Lower leg skin (tissue), 4 donors: ENCODE measurements around the gene DENND1C. TPM values are rescaled to one million over a fixed set of nuclear protein-coding genes. Genes with fewer than 3 reads are reported as not detected.

Experiments used
- DNase-seq, 2 donors: peaks; one replicate each; pipeline ENCODE4 v3.0.0-alpha.2; 2019; ENCODE audit warnings: low spot score in 2 of 2
- H3K4me3 ChIP-seq: fragments of 200-600 bp; sonication (generic); 2 replicates; pipeline ENCODE4 v1.5.1; 2017; ENCODE audit warnings: mild to moderate bottlenecking, low read depth; ENCODE audit not compliant: poor library complexity, severe bottlenecking
- POLR2A ChIP-seq, 2 donors: fragments of 450-650 bp; IDR thresholded peaks; one replicate each; pipeline ENCODE4 v1.6.1; 2016 to 2017; ENCODE audit warnings: antibody characterized with exemption in 2 of 2, mild to moderate bottlenecking in 1 of 2, moderate library complexity in 1 of 2
- WGBS, 2 donors: methylation state at CpG; one replicate each; pipeline ENCODE4 v1.1.5; 2018; 5-methylcytosine and 5-hydroxymethylcytosine counted together
- intact Hi-C: fragments of 100-400 bp; cut with DNase I; formaldehyde crosslinking; loops from one replicate; pipeline ENCODE4 v1.15.0; 2023; ENCODE audit warnings: low total_unique reads
- total RNA-seq, 4 donors: library from RNA; depleted of rRNA; stranded (reverse); fragments of >200 nt; gene quantifications; one replicate each; pipeline ENCODE4 v1.1.0, GENCODE V29; 2016
- TF ChIP-seq, protein P1 (sequence below), 3 donors: fragments of 450-650 bp; IDR thresholded peaks; one replicate each; pipeline ENCODE4 v1.5.1; 2016; ENCODE audit warnings: antibody characterized with exemption in 3 of 3, mild to moderate bottlenecking in 3 of 3, moderate library complexity in 2 of 3

DENND1C gene
- total RNA-seq, 4 donors from 2014 or later: 0.61 to 1.9 (median 1.2) TPM

DNA sequence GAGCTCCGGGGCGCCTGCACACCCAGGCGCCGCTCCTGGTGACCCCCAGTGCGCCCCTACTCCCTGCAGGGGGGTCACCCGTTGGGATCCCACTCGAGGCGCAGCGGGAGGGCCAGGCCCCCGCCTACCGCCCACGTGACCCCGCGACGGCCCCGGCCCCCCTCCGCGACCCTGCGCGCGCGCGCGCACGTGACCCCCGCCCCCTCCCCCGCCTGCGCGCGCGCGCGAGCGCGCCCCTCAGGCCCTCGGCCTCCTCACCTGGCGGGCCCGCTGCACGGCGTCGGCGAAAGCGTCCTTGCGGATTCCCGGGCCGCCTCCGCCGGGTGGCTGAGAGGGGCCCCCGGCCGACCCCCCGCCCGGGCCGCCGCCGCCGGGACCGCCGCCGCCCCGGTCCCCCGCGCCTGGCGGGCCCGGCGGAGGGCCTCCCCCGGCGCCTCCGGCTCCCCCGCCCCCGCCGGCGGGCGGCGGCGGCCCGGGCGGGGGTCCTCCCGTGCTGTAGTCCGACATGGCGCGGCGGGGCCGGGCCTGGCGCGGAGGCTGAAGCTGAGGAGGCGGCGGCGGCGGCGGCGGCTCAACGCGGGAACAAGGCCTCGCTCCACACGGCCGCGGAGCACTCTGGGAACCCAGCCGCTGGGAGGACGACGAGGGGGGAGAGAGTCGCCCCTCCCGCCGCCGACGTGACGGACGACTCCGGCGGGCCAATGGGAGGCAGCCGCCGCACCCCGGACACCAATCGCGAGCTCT lies 57.2 kb downstream of the DENND1C start, which contains the start of gene KHSRP:
KHSRP (minus strand) TSS at position 617 of the 744 bp plus-strand sequence; CDS start at position 507, 110 bp downstream.
- DNase-seq: no peak
- 0 to 1% methylated on average over 15 to 24 of the region's 114 CpGs for WGBS, 2 donors
- intact Hi-C loops: no loop called here
- H3K4me3 ChIP-seq: peak within 1 kb of the TSS; percentile 75
- TF ChIP-seq, protein P1, sequence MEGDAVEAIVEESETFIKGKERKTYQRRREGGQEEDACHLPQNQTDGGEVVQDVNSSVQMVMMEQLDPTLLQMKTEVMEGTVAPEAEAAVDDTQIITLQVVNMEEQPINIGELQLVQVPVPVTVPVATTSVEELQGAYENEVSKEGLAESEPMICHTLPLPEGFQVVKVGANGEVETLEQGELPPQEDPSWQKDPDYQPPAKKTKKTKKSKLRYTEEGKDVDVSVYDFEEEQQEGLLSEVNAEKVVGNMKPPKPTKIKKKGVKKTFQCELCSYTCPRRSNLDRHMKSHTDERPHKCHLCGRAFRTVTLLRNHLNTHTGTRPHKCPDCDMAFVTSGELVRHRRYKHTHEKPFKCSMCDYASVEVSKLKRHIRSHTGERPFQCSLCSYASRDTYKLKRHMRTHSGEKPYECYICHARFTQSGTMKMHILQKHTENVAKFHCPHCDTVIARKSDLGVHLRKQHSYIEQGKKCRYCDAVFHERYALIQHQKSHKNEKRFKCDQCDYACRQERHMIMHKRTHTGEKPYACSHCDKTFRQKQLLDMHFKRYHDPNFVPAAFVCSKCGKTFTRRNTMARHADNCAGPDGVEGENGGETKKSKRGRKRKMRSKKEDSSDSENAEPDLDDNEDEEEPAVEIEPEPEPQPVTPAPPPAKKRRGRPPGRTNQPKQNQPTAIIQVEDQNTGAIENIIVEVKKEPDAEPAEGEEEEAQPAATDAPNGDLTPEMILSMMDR (IDR thresholded peaks at IDR 0.05): no peak
- TF ChIP-seq POLR2A (IDR thresholded peaks at IDR 0.05): peak in 1 of 2 donors; percentile 77

DNA sequence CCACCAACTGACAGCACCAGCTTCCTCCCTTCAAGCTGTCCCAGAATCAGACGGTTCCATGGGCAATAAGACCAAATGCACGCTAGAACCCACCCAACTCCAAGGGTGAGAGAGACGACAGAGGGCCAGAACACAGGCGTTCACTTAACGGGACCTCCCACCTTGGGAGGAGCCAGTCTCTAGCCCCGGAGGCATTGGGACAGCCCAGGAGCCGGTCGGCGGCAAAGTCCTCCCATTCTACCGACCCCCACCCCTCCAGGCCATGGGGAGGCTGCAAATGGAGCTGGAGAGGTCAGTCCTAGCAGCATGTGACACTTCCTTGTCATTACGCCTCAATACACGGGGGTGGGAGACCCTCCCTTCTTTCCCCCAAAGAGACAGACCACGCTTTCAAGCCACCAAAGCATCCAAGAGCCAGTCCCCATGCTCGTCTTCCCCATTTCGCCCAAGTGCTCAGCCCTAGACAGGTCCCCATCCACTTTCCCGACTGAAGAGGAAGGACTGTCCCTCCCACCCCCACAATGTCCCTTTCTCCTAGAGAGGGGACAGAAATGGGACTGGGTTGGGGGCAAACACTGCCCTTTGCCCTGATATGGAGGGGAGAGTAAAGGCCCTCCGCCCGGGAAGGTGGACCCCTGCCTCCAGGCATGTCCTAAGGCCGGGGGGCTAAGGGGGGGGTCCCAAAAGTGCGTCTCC lies 57.9 kb downstream of the DENND1C start:
- intact Hi-C loops: no loop called here
- WGBS, 2 donors: 0 to 1% methylated on average over 17 to 20 of the region's 20 CpGs
- TF ChIP-seq, protein P1 (IDR thresholded peaks at IDR 0.05): no peak
- no peak for TF ChIP-seq POLR2A (IDR thresholded peaks at IDR 0.05)
- peak; percentile 34 to 86 for DNase-seq
- peak overlapping the region; percentile 75 for H3K4me3 ChIP-seq

DNA sequence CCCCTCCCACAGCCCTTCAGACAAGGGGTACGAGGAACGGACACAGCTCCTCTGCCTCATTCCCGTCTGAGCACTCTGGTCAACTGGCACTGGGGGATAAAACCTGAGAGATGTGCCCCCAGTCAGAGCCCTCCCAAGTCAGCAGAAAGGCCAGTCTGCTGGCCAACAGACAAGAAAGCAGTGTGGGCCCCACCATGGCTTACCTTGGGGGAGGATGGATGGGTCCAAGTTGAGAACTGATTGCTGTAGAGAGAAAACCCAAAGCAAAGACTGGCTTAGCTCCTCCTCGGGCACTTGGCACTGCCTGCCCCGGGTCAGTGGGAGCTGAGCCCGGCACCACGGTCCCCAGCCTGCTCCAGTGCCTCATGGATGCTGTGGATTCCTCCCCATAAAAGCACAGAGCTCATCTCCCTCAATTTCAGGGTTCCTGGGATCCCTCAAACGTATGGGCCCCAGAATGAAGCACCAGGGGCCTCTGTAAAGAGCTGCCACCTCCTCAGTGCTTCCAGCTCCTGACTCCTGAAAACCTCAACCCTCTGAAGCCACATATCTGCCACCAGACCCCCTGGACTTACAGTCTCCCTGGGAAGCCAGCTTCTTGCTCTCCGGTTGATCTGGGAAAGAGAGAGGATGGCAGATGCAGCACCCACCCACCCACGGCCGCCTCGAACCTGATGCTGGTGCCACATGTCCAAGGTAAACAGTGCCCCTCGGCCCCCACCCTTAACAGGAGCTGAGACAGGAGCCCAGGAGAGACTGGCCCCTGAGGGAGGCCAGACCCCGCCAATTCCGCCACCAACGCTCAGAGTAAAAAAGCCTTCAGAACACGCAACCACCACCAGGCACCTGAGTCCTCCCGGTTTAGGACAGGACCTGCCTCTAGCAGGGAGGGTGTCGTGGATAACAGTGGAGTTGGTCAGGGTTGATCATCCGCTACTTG lies 60.2 kb downstream of the DENND1C start:
- no peak for TF ChIP-seq POLR2A (IDR thresholded peaks at IDR 0.05)
- TF ChIP-seq, protein P1 (IDR thresholded peaks at IDR 0.05): no peak
- no peak for DNase-seq
- H3K4me3 ChIP-seq: no peak overlapping the region
- intact Hi-C loops: no loop called here
- WGBS, 2 donors: 77% methylated on average over 19 to 20 of the region's 20 CpGs

DNA sequence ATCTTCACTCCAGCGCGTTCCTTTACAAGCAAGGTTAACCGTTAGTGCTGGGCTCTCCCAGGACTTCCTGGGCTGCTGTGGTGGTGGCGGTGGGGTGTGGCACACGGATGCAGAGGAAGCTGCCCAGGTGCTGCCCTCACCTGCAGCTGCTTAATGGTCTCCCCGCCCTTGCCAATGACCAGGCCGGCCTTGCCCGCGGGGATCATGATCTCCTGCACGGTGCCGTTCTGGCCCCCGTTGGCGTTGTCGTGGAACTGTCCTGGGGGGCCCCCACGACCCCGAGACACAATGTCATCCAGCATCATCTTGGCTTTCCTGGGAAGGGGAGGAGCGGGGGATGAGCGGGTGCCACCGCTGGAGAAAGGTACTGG lies 63.0 kb downstream of the DENND1C start:
- WGBS, 2 donors: 93% methylated on average over 19 of the region's 19 CpGs
- intact Hi-C loops: no loop called here
- TF ChIP-seq, protein P1 (IDR thresholded peaks at IDR 0.05): no peak
- TF ChIP-seq POLR2A (IDR thresholded peaks at IDR 0.05): no peak

DNA sequence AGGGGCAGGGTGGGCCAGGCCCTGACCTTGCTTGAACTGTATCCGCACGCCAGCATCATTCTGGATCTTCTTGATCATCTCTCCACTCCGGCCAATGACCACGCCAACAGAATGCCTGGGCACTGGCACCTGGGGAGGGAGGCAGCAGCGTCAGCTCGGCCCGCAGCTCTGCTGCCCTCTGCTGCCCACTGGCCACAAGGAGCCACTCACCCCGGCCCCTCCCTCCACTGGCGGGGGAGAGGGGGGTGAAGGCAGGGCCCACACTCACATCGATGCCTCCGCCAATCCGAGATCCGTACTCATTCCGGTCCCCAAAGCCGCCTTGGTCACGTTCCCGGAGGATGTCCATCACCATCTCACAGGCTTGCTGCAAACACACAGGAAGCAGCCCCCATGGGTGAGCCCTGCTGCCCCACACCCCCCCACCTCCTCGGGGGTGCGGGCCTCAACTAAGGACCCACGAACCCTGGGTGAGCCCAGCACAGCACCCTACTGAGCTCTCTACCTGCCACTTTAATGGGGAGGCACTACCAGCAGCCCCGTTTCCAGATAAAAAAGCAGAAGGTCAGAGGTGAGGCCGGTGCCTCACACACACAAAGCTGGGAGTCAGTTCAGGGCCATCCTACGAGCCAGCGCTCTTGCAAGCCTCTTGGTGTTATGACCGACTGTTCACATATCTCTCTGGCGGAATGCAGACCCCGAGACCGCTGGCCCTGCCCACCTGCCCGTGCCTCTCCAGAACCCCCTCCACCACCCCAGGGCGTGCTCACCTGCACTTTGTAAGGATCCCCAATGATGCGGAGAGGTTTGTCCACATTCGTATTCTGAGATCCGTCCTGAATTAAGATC lies 63.6 kb downstream of the DENND1C start:
- 79 to 80% methylated on average over 31 to 32 of the region's 33 CpGs for WGBS, 2 donors
- DNase-seq: no peak
- TF ChIP-seq POLR2A (IDR thresholded peaks at IDR 0.05): no peak
- TF ChIP-seq, protein P1 (IDR thresholded peaks at IDR 0.05): no peak
- no peak overlapping the region for H3K4me3 ChIP-seq
- intact Hi-C loops: no loop called here

More for the DNA sequence above, 63.0 kb downstream of the DENND1C start:
- no peak overlapping the region for H3K4me3 ChIP-seq
- DNase-seq: no peak
